Fibroblast of villous mesenchyme (primary cell): ENCODE measurements around the gene YTHDF2. TPM values are rescaled to one million over a fixed set of nuclear protein-coding genes. Genes with fewer than 3 reads are reported as not detected.

ENCODE experiments used
- DNase-seq: peaks from one replicate; pipeline ENCODE4 v3.0.0-alpha.2; 2010; ENCODE audit warnings: low read depth
- H3K4me3 ChIP-seq: 2 replicates; pipeline ENCODE4 v1.5.1; 2011; ENCODE audit warnings: low read depth, mild to moderate bottlenecking, low read length
- CTCF ChIP-seq: IDR thresholded peaks from 2 replicates; pipeline ENCODE4 v1.5.1; 2012; ENCODE audit warnings: low read depth, mild to moderate bottlenecking, low read length; ENCODE audit not compliant: insufficient read depth
- small RNA-seq: library from RNA; depleted of rRNA; stranded (forward); fragments of <200 nt; gene quantifications from one replicate; pipeline ENCODE3, GENCODE V24; 2012
- total RNA-seq: library from RNA; depleted of rRNA; stranded (reverse); fragments of >200 nt; gene quantifications from 2 replicates; pipeline ENCODE4 v1.2.3, GENCODE V29; 2012

YTHDF2 gene
- total RNA-seq, 1 donor = 82.9 TPM

- TF ChIP-seq CTCF = no peak
- DNase-seq = no peak
- H3K4me3 ChIP-seq = no peak overlapping the region
Measured at GRCh38 chr1:28812669-28813468, 76.1 kb downstream of the YTHDF2 start.

- DNase-seq = no peak
- no peak for TF ChIP-seq CTCF
- no peak overlapping the region for H3K4me3 ChIP-seq
Measured at GRCh38 chr1:28813931-28814465, 77.3 kb downstream of the YTHDF2 start.

DNA sequence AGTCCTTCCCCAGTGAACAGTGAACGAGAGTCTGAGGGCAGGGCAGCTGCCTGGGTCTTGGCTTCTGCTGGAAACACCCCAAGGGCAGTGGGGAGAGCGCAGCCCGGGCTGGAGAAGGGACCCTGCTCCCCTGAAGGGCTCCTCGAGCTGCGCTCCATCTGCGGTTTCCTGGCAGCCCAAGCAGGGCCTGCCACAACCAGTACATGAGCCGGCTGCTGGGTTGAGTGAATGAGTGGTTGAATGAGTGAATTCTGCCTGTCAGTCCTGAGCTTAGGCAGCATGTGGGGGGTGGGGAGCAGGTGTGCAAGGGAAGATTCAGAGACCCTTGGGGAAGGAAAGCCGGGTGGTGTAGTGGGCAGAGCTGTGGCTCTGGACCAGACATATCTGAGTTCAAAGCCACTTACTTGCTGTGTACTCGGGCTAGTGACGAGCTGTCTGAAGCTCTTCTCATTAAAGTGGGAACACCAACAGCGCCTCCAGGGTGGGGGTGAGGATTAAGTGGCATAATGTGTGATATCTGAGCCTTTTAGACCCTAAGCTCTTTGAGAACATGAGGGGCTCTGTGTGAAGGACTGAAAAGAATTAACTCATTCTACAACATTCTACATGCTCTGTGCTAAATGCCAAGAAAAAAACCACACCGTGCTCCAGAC is 78.9 kb downstream of the YTHDF2 start:
- no peak for DNase-seq
- no peak for TF ChIP-seq CTCF
- H3K4me3 ChIP-seq = no peak overlapping the region

DNA sequence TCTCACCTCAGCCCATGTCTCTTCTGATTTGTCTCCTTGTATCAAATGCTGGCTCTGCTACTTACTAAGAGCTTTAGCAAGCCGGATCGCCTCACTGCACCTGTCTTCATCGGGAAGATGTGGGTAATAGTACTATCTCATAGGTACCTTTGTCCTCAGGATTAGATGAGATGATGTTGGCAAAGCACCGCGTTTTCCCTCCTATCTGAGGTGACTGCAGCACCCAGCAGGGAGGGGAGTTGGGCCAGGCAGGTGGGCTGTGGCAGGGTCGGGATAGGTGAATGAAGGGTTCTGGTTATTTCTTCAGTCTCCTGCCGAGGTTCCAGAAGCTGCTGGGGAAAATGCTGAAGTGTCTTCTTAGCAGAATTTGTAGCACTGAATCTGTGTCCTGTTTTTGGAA is 80.4 kb downstream of the YTHDF2 start:
- DNase-seq = no peak
- no peak overlapping the region for H3K4me3 ChIP-seq
- no peak for TF ChIP-seq CTCF

GRCh38 chr1:28819020-28819419 is 82.3 kb downstream of the YTHDF2 start:
- no peak overlapping the region for H3K4me3 ChIP-seq
- no peak for DNase-seq
- TF ChIP-seq CTCF = no peak

Small RNA genes lying within 50 kb of the gene (small RNA-seq; reads per million reads assigned to genes)
- gene RF00422 = not detected

Other genes with a start within 250 kb of the YTHDF2 start
- 28.0 and 41.9 TPM in 2 replicates for gene RCC1, start 230.9 kb upstream of the YTHDF2 start, total RNA-seq
- gene TRNAU1AP, start 183.9 kb upstream of the YTHDF2 start, total RNA-seq = 23.8 and 25.0 TPM in 2 replicates
- gene RAB42, start 144.7 kb upstream of the YTHDF2 start, total RNA-seq = 3.9 and 5.2 TPM in 2 replicates
- 27.1 and 38.9 TPM in 2 replicates for gene TAF12, start 93.9 kb upstream of the YTHDF2 start, total RNA-seq
- gene RNU11, start 88.3 kb upstream of the YTHDF2 start, total RNA-seq = not detected in 2 replicates
- 6.4 and 9.1 TPM in 2 replicates for gene GMEB1, start 68.2 kb upstream of the YTHDF2 start, total RNA-seq
- under 0.01 TPM in 1 of 2 replicates, not detected in the other for gene OPRD1, start 75.2 kb downstream of the YTHDF2 start, total RNA-seq
- gene EPB41, start 177.6 kb downstream of the YTHDF2 start, total RNA-seq = 5.5 and 9.5 TPM in 2 replicates